H1 (cell line): ENCODE results near the gene RERE. TPM values are rescaled to one million over a fixed set of nuclear protein-coding genes. Genes with fewer than 3 reads are reported as not detected.

ENCODE experiments used
- CTCF ChIA-PET: fragments of 300-600 bp; sonication (Branson Sonifier 250); formaldehyde crosslinking; loops from one replicate; lab custom pipeline; 2021; ENCODE audit not compliant: partially characterized antibody; lab: Charles Lee
- POLR2A ChIA-PET: fragments of 300-600 bp; sonication (Branson Sonifier 250); formaldehyde crosslinking; loops from one replicate; lab custom pipeline; 2021; ENCODE audit warnings: inconsistent platforms; ENCODE audit not compliant: partially characterized antibody; lab: Charles Lee
- DNase-seq, 2 experiments: peaks; one replicate each; pipeline versions ENCODE4 v3.0.0 to v3.0.0-alpha.2; 2010 to 2022; ENCODE audit warnings: low spot score in 2 of 2, low read depth in 1 of 2, mixed read lengths in 1 of 2
- FAIRE-seq: peaks from 2 replicates; lab custom pipeline; 2011; peaks lifted over from hg19 to GRCh38; lab: Jason Lieb, UNC
- H2AFZ ChIP-seq: 2 replicates; pipeline ENCODE4 v1.8.1; 2012; ENCODE audit warnings: low read length, inconsistent platforms
- H2AK5ac ChIP-seq: 2 replicates; pipeline ENCODE4 v1.6.1; 2013; ENCODE audit warnings: low read depth, low read length
- H2BK120ac ChIP-seq: replicated peaks from 2 replicates; pipeline ENCODE3; 2013; ENCODE audit warnings: low read depth, low read length, inconsistent platforms
- H2BK12ac ChIP-seq: 2 replicates; pipeline ENCODE4 v1.6.1; 2013; ENCODE audit warnings: low read depth, low read length
- H2BK15ac ChIP-seq: 2 replicates; pipeline ENCODE4 v1.6.1; 2013; ENCODE audit warnings: low read length
- H2BK20ac ChIP-seq: 2 replicates; pipeline ENCODE4 v1.6.1; 2013; ENCODE audit warnings: low read length
- H2BK5ac ChIP-seq: 2 replicates; pipeline ENCODE4 v1.6.1; 2013; ENCODE audit warnings: low read depth, low read length
- H3K14ac ChIP-seq: 2 replicates; pipeline ENCODE4 v1.6.1; 2013; ENCODE audit warnings: inconsistent platforms; ENCODE audit not compliant: insufficient read length
- H3K18ac ChIP-seq: 2 replicates; pipeline ENCODE4 v1.6.1; 2013; ENCODE audit warnings: low read length; ENCODE audit errors: extremely low read depth
- H3K23ac ChIP-seq: 2 replicates; pipeline ENCODE4 v1.6.1; 2013; ENCODE audit warnings: inconsistent platforms; ENCODE audit not compliant: insufficient read length
- H3K23me2 ChIP-seq: 2 replicates; pipeline ENCODE4 v1.6.1; 2013; ENCODE audit warnings: low read depth, low read length
- H3K27ac ChIP-seq: 2 replicates; pipeline ENCODE4 v1.6.1; 2011; ENCODE audit warnings: low read depth, low read length, inconsistent platforms
- H3K27me3 ChIP-seq, 4 experiments: replicated peaks in 1 of 4; 1 replicate in 1 of 4; 2 replicates in 3 of 4; pipeline versions ENCODE4 v1.6.1 to v1.8.1; 2011 to 2013; ENCODE audit warnings: low read length in 3 of 4, mild to moderate bottlenecking in 3 of 4, inconsistent platforms in 2 of 4, mixed read lengths in 2 of 4, moderate library complexity in 1 of 4; ENCODE audit not compliant: control insufficient read depth in 3 of 4, insufficient read depth in 3 of 4; ENCODE audit errors: extremely low read depth in 1 of 4
- H3K36me3 ChIP-seq, 4 experiments: 2 replicates each; pipeline versions ENCODE4 v1.6.1 to v1.8.1; 2011 to 2013; ENCODE audit warnings: mild to moderate bottlenecking in 4 of 4, low read length in 3 of 4, moderate library complexity in 2 of 4, control low read depth in 1 of 4, inconsistent platforms in 1 of 4; ENCODE audit not compliant: insufficient read depth in 4 of 4, control insufficient read depth in 2 of 4
- H3K4ac ChIP-seq: replicated peaks from 2 replicates; pipeline ENCODE3; 2013; ENCODE audit warnings: low read length, low read depth, mixed read lengths, inconsistent platforms; ENCODE audit not compliant: insufficient read length
- H3K4me1 ChIP-seq, 4 experiments: replicated peaks in 1 of 4; 1 replicate in 1 of 4; 2 replicates in 3 of 4; pipeline versions ENCODE4 v1.6.1 to v1.8.1; 2011 to 2013; ENCODE audit warnings: low read length in 3 of 4, inconsistent platforms in 2 of 4, mixed read lengths in 1 of 4; ENCODE audit not compliant: insufficient read depth in 4 of 4, control insufficient read depth in 3 of 4
- H3K4me2 ChIP-seq, 2 experiments: 2 replicates each; pipeline versions ENCODE4 v1.6.1 to v1.8.1; 2011 to 2013; ENCODE audit warnings: low read depth in 2 of 2, low read length in 2 of 2, control low read depth in 1 of 2, inconsistent platforms in 1 of 2, mild to moderate bottlenecking in 1 of 2; ENCODE audit not compliant: insufficient read depth in 1 of 2
- H3K4me3 ChIP-seq, 4 experiments: fragments of 200-600, 300-600 bp in 1 of 4; sonication (generic), shearing (Covaris generic), sonication (Bioruptor Twin) in 1 of 4; 2 replicates each; pipeline versions ENCODE4 v1.5.1 to v1.8.1; 2011 to 2016; ENCODE audit warnings: low read length in 4 of 4, low read depth in 3 of 4, control low read depth in 2 of 4, inconsistent platforms in 2 of 4, mild to moderate bottlenecking in 2 of 4, mixed read lengths in 1 of 4, moderate library complexity in 1 of 4; ENCODE audit not compliant: insufficient read depth in 2 of 4; ENCODE audit errors: extremely low read depth in 1 of 4
- H3K56ac ChIP-seq: replicated peaks from 2 replicates; pipeline ENCODE3; 2013; ENCODE audit warnings: low read depth, mild to moderate bottlenecking, mixed read lengths, low read length, inconsistent platforms; ENCODE audit not compliant: insufficient read length
- H3K79me1 ChIP-seq: 2 replicates; pipeline ENCODE4 v1.6.1; 2013; ENCODE audit warnings: low read depth, low read length, control low read depth
- H3K79me2 ChIP-seq, 2 experiments: 2 replicates each; pipeline versions ENCODE4 v1.6.1 to v1.8.1; 2012 to 2013; ENCODE audit warnings: low read length in 2 of 2, mild to moderate bottlenecking in 2 of 2, inconsistent platforms in 1 of 2; ENCODE audit not compliant: insufficient read depth in 2 of 2, control insufficient read depth in 1 of 2
- H3K9ac ChIP-seq, 4 experiments: replicated peaks in 1 of 4; 1 replicate in 1 of 4; 2 replicates in 3 of 4; pipeline versions ENCODE4 v1.6.1 to v1.8.1; 2011 to 2013; ENCODE audit warnings: low read depth in 3 of 4, low read length in 3 of 4, control low read depth in 2 of 4, mild to moderate bottlenecking in 2 of 4, moderate library complexity in 2 of 4, inconsistent platforms in 1 of 4; ENCODE audit errors: extremely low read depth in 1 of 4
- H3K9me3 ChIP-seq, 2 experiments: 2 replicates each; pipeline versions ENCODE4 v1.6.1 to v1.8.1; 2012 to 2013; ENCODE audit warnings: mild to moderate bottlenecking in 2 of 2, moderate library complexity in 2 of 2, control low read depth in 1 of 2, inconsistent platforms in 1 of 2, low read depth in 1 of 2, low read length in 1 of 2, mixed read lengths in 1 of 2; ENCODE audit not compliant: insufficient read depth in 2 of 2
- H4K20me1 ChIP-seq, 2 experiments: replicated peaks in 1 of 2; 2 replicates each; pipeline versions ENCODE3 to v1.8.1; 2011 to 2013; ENCODE audit warnings: inconsistent platforms in 2 of 2, low read length in 2 of 2, mild to moderate bottlenecking in 1 of 2; ENCODE audit not compliant: insufficient read depth in 2 of 2, control insufficient read depth in 1 of 2
- H4K5ac ChIP-seq: 2 replicates; pipeline ENCODE4 v1.6.1; 2013; ENCODE audit warnings: low read length, low read depth, mixed read lengths, inconsistent platforms; ENCODE audit not compliant: insufficient read length
- H4K8ac ChIP-seq: 2 replicates; pipeline ENCODE4 v1.8.0; 2013; ENCODE audit warnings: mild to moderate bottlenecking, moderate library complexity, low read length, inconsistent platforms; ENCODE audit not compliant: insufficient read depth; ENCODE audit errors: extremely low read depth
- H4K91ac ChIP-seq: replicated peaks from 2 replicates; pipeline ENCODE3; 2013; ENCODE audit warnings: low read length, mixed read lengths, inconsistent platforms; ENCODE audit not compliant: insufficient read length
- ATF2 ChIP-seq: IDR thresholded peaks from 2 replicates; pipeline ENCODE4 v1.6.1; 2012; ENCODE audit warnings: low read length, inconsistent platforms
- CHD2 ChIP-seq: IDR thresholded peaks from 2 replicates; pipeline ENCODE4 v1.6.1; 2012; ENCODE audit warnings: low read length, improper control_type of control experiment
- EP300 ChIP-seq, 2 experiments: IDR thresholded peaks; 1 replicate in 1 of 2; 2 replicates in 1 of 2; pipeline ENCODE4 v1.6.1; 2011 to 2012; ENCODE audit warnings: low read depth in 2 of 2, low read length in 2 of 2, mild to moderate bottlenecking in 2 of 2, borderline replicate concordance in 1 of 2, inconsistent platforms in 1 of 2, moderate library complexity in 1 of 2
- MAX ChIP-seq: IDR thresholded peaks from 2 replicates; pipeline ENCODE4 v1.6.1; 2012; ENCODE audit warnings: inconsistent platforms
- NRF1 ChIP-seq: IDR thresholded peaks from 2 replicates; pipeline ENCODE4 v1.6.1; 2011; ENCODE audit warnings: mild to moderate bottlenecking, low read depth, low read length, improper control_type of control experiment
- PHF8 ChIP-seq: fragments of 200-600 bp; sonication (generic); conservative IDR thresholded peaks from 2 replicates; pipeline ENCODE4 v1.7.1; 2012; ENCODE audit warnings: low read depth, mild to moderate bottlenecking, inconsistent platforms, low read length, moderate library complexity
- POLR2AphosphoS5 ChIP-seq: IDR thresholded peaks from 2 replicates; pipeline ENCODE4 v1.6.1; 2011; ENCODE audit warnings: low read depth, low read length
- SIX5 ChIP-seq: IDR thresholded peaks from 2 replicates; pipeline ENCODE4 v1.6.1; 2011; ENCODE audit warnings: mild to moderate bottlenecking, low read depth, low read length
- SP2 ChIP-seq: IDR thresholded peaks from 2 replicates; pipeline ENCODE4 v1.6.1; 2012; ENCODE audit warnings: mild to moderate bottlenecking, low read length, inconsistent platforms
- SP4 ChIP-seq: IDR thresholded peaks from 2 replicates; pipeline ENCODE4 v1.6.1; 2012; ENCODE audit warnings: low read length, inconsistent platforms
- TAF1 ChIP-seq: IDR thresholded peaks from 2 replicates; pipeline ENCODE4 v1.6.1; 2011; ENCODE audit warnings: mild to moderate bottlenecking, low read depth, low read length
- TBP ChIP-seq: IDR thresholded peaks from 2 replicates; pipeline ENCODE4 v1.6.1; 2011; ENCODE audit warnings: low read depth, low read length, improper control_type of control experiment
- YY1 ChIP-seq: IDR thresholded peaks from 2 replicates; pipeline ENCODE4 v1.6.1; 2011; ENCODE audit warnings: low read depth, mild to moderate bottlenecking, low read length
- WGBS, 2 experiments: shearing (Covaris generic) in 1 of 2; methylation state at CpG; one replicate each; pipeline versions ENCODE4 v1.1.6 to v1.1.7; 2013 to 2015; ENCODE audit warnings: low lambda C conversion rate in 2 of 2, mixed read lengths in 2 of 2, inconsistent platforms in 1 of 2, low coverage in 1 of 2, missing lambda C conversion rate in 1 of 2; ENCODE audit not compliant: insufficient replicate concordance in 2 of 2, insufficient coverage in 1 of 2, insufficient read length in 1 of 2; ENCODE audit errors: extremely low coverage in 1 of 2, missing lambda C conversion rate in 1 of 2; 5-methylcytosine and 5-hydroxymethylcytosine counted together
- polyA plus RNA-seq, 7 experiments: library from polyadenylated mRNA; depleted of rRNA in 3 of 7; stranded (reverse) in 5 of 7; unstranded in 2 of 7; fragments of >200 nt in 5 of 7; fragments of 200-250 nt in 2 of 7; gene quantifications; 1 replicate in 5 of 7; 2 replicates in 1 of 7; 4 replicates in 1 of 7; pipeline versions ENCODE4 v1.2.1 to v1.2.3, GENCODE V29; 2011 to 2013; ENCODE audit warnings: missing spikeins in 2 of 7, mixed read lengths in 2 of 7
- total RNA-seq: library from RNA; stranded (reverse); fragmentation: NEBNext Ultra II Directional; extraction: Animal tissue kit (Norgen Biotek cat#: 25700); gene quantifications from 2 replicates; pipeline ENCODE4 v1.2.1, GENCODE V29; 2021

The RERE gene
- total and polyA plus RNA-seq, 2 of the 8 experiments (the other 6 are each of a cell fraction or from before 2014, with no cell fraction given): 15.3 to 142 TPM

GRCh38 chr1:8538502-8538901 is 278.9 kb downstream of the RERE start:
- Histone ChIP-seq H3K18ac (no peak overlapping the region), H3K9ac (no peak overlapping the region), H2BK5ac (no peak overlapping the region), H3K79me2 (peaks cover 4 to 27% of the 10 kb centered on the region in 2 experiments), H2BK120ac (no peak overlapping the region), H2AFZ (no peak overlapping the region), H3K79me1 (peaks cover 4% of the 10 kb centered on the region; the same call in 1 of the 2 replicates), H4K91ac (no peak overlapping the region), H3K56ac (no peak overlapping the region), H3K4ac (no peak overlapping the region), H2BK20ac (no peak overlapping the region), H3K9me3 (no peaks in the 10 kb centered on the region), H3K27ac (no peak overlapping the region; the same call in 1 of the 2 replicates), H3K4me2 (no peak overlapping the region), H2BK12ac (no peak overlapping the region), H4K5ac (no peak overlapping the region), H2BK15ac (no peak overlapping the region), H3K4me1 (no peaks in the 10 kb centered on the region), H3K4me3 (no peak overlapping the region), H3K23me2 (no peaks in the 10 kb centered on the region), H4K8ac (no peak overlapping the region), H3K27me3 (no peaks in the 10 kb centered on the region), H3K14ac (no peak overlapping the region), H3K23ac (no peak overlapping the region), H2AK5ac (no peak overlapping the region), H3K36me3 (peaks cover 0 to 4% (median 2%) of the 10 kb centered on the region in 4 experiments; a peak in 2 of 8 replicates), H4K20me1 (no peaks in the 10 kb centered on the region)
- DNase-seq (no peak), FAIRE-seq (no peak)
- ChIA-PET POLR2A (interaction anchor here (0.9 kb wide), 1 partner anchor 17 kb away, joined by 3 read pairs; no protein-coding TSS in a partner anchor), CTCF (interaction anchor here (1.2 kb wide), 1 partner anchor 12 kb away, joined by 3 read pairs; no protein-coding TSS in a partner anchor)
- 92% methylated on average over 3 of the region's 3 CpGs; no CpG with 5 or more reads in 1 of the 2 experiments for WGBS, 2 experiments
- no peak for TF ChIP-seq EP300 (IDR thresholded peaks at IDR 0.05; ENCODE audit: borderline replicate concordance in 1 of 2, low read depth in 2 of 2, low read length in 2 of 2)
- TF ChIP-seq NRF1: no peak
- TF ChIP-seq MAX: no peak
- no peak for TF ChIP-seq SP2
- TF ChIP-seq CHD2: no peak
- no peak for TF ChIP-seq YY1
- no peak for TF ChIP-seq POLR2AphosphoS5
- no peak for TF ChIP-seq TAF1
- TF ChIP-seq PHF8: no peak
- TF ChIP-seq TBP: no peak
- no peak for TF ChIP-seq ATF2
- no peak for TF ChIP-seq SIX5
- TF ChIP-seq SP4: no peak
